Limb (tissue), 2 donors: ENCODE data around the gene NCBP3.
A peak's percentile ranks its signal among the peaks of the same experiment; 100 is the strongest.

Source experiments
- DNase-seq, 2 donors: peaks; one replicate each; pipeline ENCODE4 v3.0.0-alpha.2; 2016; ENCODE audit errors: extremely low spot score in 2 of 2

NCBP3 gene

GRCh38 chr17:3759597-3760216 lies 86.3 kb downstream of the NCBP3 start:
- DNase-seq: no peak

- no peak for DNase-seq
These were observed 90.6 kb downstream of the NCBP3 start for GRCh38 chr17:3755335-3756030.

- DNase-seq: peak in 1 of 2 donors; percentile 71
These were observed 91.3 kb downstream of the NCBP3 start for GRCh38 chr17:3754458-3755334.

GRCh38 chr17:3754066-3754457 lies 92.0 kb downstream of the NCBP3 start:
- no peak for DNase-seq

GRCh38 chr17:3753624-3754023 lies 92.4 kb downstream of the NCBP3 start:
- DNase-seq: no peak
